Esophagus (tissue), 2 donors: ENCODE measurements around the gene NPHP1. TPM values are rescaled to one million over a fixed set of nuclear protein-coding genes. Genes with fewer than 3 reads are reported as not detected.
"Not testable (repeated sequence)": the region's sequence is repeated elsewhere in the genome, so short reads cannot be mapped to it uniquely, and the experiment has no call there.

ENCODE experiments used
- H3K27ac ChIP-seq, 2 donors: one replicate each; pipeline ENCODE4 v1.5.1; 2013; ENCODE audit warnings: low read depth in 2 of 2, mild to moderate bottlenecking in 2 of 2, inconsistent platforms in 1 of 2, low read length in 1 of 2, moderate library complexity in 1 of 2
- H3K27me3 ChIP-seq, 2 donors: one replicate each; pipeline ENCODE4 v1.6.1; 2013; ENCODE audit warnings: low read length in 2 of 2, control low read depth in 1 of 2, mild to moderate bottlenecking in 1 of 2; ENCODE audit not compliant: insufficient read depth in 2 of 2, control insufficient read depth in 1 of 2
- H3K36me3 ChIP-seq, 2 donors: one replicate each; pipeline ENCODE4 v1.6.1; 2013; ENCODE audit warnings: low read length in 1 of 2; ENCODE audit not compliant: control insufficient read depth in 2 of 2, insufficient read depth in 2 of 2
- H3K4me1 ChIP-seq, 2 donors: one replicate each; pipeline ENCODE4 v1.6.1; 2013; ENCODE audit warnings: low read length in 1 of 2; ENCODE audit not compliant: control insufficient read depth in 2 of 2, insufficient read depth in 2 of 2
- H3K4me3 ChIP-seq, 2 donors: one replicate each; pipeline ENCODE4 v1.5.1; 2013; ENCODE audit warnings: low read length in 2 of 2, mild to moderate bottlenecking in 2 of 2, low read depth in 1 of 2, moderate library complexity in 1 of 2
- H3K9me3 ChIP-seq, 2 donors: one replicate each; pipeline ENCODE4 v1.6.1; 2013; ENCODE audit warnings: mild to moderate bottlenecking in 2 of 2, low read depth in 1 of 2, low read length in 1 of 2, moderate library complexity in 1 of 2; ENCODE audit not compliant: control insufficient read depth in 2 of 2, insufficient read depth in 1 of 2
- WGBS, 2 donors: extraction: QIAGEN DNeasy Blood & Tissue Kit; methylation state at CpG; one replicate each; pipeline ENCODE4 v1.1.7; 2013; 5-methylcytosine and 5-hydroxymethylcytosine counted together
- polyA plus RNA-seq, 2 donors: library from polyadenylated mRNA; stranded (reverse); fragments of 200-250 nt; gene quantifications; one replicate each; pipeline ENCODE4 v1.2.3, GENCODE V29; 2013
- donor health status: healthy with polysubstance abuse.
- donor health status: Bipolar disorder and iron deficiency.

The NPHP1 gene
- 1 to 10 TPM; 1.5 to 2.3 TPM for polyA plus RNA-seq

GRCh38 chr2:110204408-110205385 lies at the start of gene NPHP1:
NPHP1 (minus strand) TSS chr2:110205013; CDS start chr2:110204968, 45 bp downstream.
- Histone ChIP-seq H3K4me3 (peak within 1 kb of the TSS; percentile 65 to 78), H3K27me3 (no peaks in the 10 kb centered on the region), H3K9me3 (no peaks in the 10 kb centered on the region), H3K27ac (peak within 1 kb of the TSS; percentile 60 to 73), H3K4me1 (peaks cover 0 to 3% of the 10 kb centered on the region in 2 donors), H3K36me3 (peaks cover 0 to 2% of the 10 kb centered on the region in 2 donors)
- 2% methylated on average over 35 to 43 of the region's 43 CpGs for WGBS, 2 donors

GRCh38 chr2:110248081-110248795 lies 43.4 kb upstream of the NPHP1 start:
- H3K9me3 ChIP-seq, H3K27ac ChIP-seq, H3K4me1 ChIP-seq, H3K36me3 ChIP-seq, H3K4me3 ChIP-seq, H3K27me3 ChIP-seq: not testable (repeated sequence)
- 78 to 91% methylated on average over 5 to 6 of the region's 7 CpGs for WGBS, 2 donors

GRCh38 chr2:110245488-110246435 lies 40.9 kb upstream of the NPHP1 start:
- no CpG with 5 or more reads among the region's 89 CpGs for WGBS, 2 donors
- H3K4me1 ChIP-seq, H3K36me3 ChIP-seq, H3K27ac ChIP-seq, H3K27me3 ChIP-seq, H3K4me3 ChIP-seq, H3K9me3 ChIP-seq: not testable (repeated sequence)

- not testable (repeated sequence) for H3K36me3 ChIP-seq, H3K27me3 ChIP-seq, H3K27ac ChIP-seq, H3K4me3 ChIP-seq, H3K9me3 ChIP-seq, H3K4me1 ChIP-seq
- 96 to 100% methylated on average over 1 of the region's 3 CpGs for WGBS, 2 donors
These were observed 38.5 kb upstream of the NPHP1 start for GRCh38 chr2:110243283-110243682.

- not testable (repeated sequence) for H3K27ac ChIP-seq, H3K27me3 ChIP-seq, H3K36me3 ChIP-seq, H3K4me1 ChIP-seq, H3K9me3 ChIP-seq, H3K4me3 ChIP-seq
- 47 to 54% methylated on average over 5 of the region's 5 CpGs for WGBS, 2 donors
These were observed 29.7 kb upstream of the NPHP1 start for GRCh38 chr2:110234514-110234913.

- H3K36me3 ChIP-seq, H3K9me3 ChIP-seq, H3K4me3 ChIP-seq, H3K27ac ChIP-seq, H3K4me1 ChIP-seq, H3K27me3 ChIP-seq: not testable (repeated sequence)
- WGBS, 2 donors = no CpG with 5 or more reads among the region's 1 CpG
These were observed 25.1 kb upstream of the NPHP1 start for GRCh38 chr2:110229886-110230285.

GRCh38 chr2:110222626-110223025 lies 17.8 kb upstream of the NPHP1 start:
- H3K27ac ChIP-seq, H3K27me3 ChIP-seq, H3K9me3 ChIP-seq, H3K36me3 ChIP-seq, H3K4me3 ChIP-seq, H3K4me1 ChIP-seq: not testable (repeated sequence)
- 61 to 66% methylated on average over 1 of the region's 1 CpG for WGBS, 2 donors

- WGBS, 2 donors = 71% methylated on average over 4 of the region's 4 CpGs
- no peak overlapping the region for H3K4me3 ChIP-seq
- H3K27me3 ChIP-seq = no peaks in the 10 kb centered on the region
- no peaks in the 10 kb centered on the region for H3K9me3 ChIP-seq
- H3K36me3 ChIP-seq = no peaks in the 10 kb centered on the region
- peaks cover 0 to 2% of the 10 kb centered on the region in 2 donors for H3K4me1 ChIP-seq
- no peak overlapping the region for H3K27ac ChIP-seq
These were observed 17.1 kb upstream of the NPHP1 start for GRCh38 chr2:110221938-110222337.

- Histone ChIP-seq H3K27ac (no peak overlapping the region), H3K4me3 (no peak overlapping the region)
These were observed 15.4 kb upstream of the NPHP1 start for GRCh38 chr2:110220190-110220564.

More at GRCh38 chr2:110220190-110220564, 15.4 kb upstream of the NPHP1 start:
- peaks cover 0 to 2% of the 10 kb centered on the region in 2 donors for H3K4me1 ChIP-seq
- WGBS, 2 donors = 82 to 86% methylated on average over 2 of the region's 2 CpGs
- no peaks in the 10 kb centered on the region for H3K36me3 ChIP-seq
- no peaks in the 10 kb centered on the region for H3K27me3 ChIP-seq
- no peaks in the 10 kb centered on the region for H3K9me3 ChIP-seq
